NCI-H1694 (cell line): ENCODE data around the gene CCBE1.

Source experiments
- DNase-seq: peaks from one replicate; lab custom pipeline; 2025; lab: John Stamatoyannopoulos, UW

The CCBE1 gene

GRCh38 chr18:59393381-59393780 is 303.8 kb downstream of the CCBE1 start:
- DNase-seq, result no peak

- DNase-seq, result no peak
These were observed 308.4 kb downstream of the CCBE1 start for GRCh38 chr18:59388817-59389216.

GRCh38 chr18:59387687-59388565 is 309.3 kb downstream of the CCBE1 start:
- no peak for DNase-seq

DNA sequence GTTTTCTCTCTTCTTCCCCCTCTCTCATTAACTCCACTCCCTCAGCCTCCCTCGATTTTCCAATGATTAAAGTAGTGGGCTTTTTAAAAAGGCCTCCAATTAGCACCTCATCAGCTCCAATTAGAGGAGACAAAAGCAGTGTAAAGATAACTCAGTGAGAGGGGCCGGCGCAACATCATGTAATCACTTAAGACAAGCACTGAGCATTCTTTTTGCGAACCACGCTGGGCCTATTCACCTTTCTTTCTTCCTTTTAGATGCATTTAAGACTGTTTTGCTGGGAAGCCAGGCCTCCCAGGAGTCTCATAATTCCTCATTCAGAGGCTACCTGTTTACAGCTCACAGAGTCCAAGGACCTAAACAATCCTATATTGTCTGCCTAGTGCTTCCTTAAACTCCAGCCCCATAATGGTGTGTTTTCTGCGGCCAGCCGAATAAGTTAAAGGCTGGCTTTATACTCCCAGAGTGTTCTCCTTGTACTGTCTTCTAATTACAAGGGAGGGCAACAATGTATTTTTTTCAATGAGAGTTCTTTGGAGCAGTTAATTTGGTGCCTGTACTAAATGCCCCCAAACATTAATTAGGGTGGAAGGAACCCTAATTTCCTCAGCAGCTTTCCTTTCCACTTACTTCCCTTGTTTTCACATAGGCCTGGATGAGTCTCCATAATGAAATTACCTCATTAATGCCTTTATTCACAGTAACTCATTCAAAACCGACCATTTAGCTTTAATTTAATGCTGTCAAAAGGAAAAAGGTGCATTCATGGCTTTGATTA is 310.1 kb downstream of the CCBE1 start:
- DNase-seq, result no peak

DNA sequence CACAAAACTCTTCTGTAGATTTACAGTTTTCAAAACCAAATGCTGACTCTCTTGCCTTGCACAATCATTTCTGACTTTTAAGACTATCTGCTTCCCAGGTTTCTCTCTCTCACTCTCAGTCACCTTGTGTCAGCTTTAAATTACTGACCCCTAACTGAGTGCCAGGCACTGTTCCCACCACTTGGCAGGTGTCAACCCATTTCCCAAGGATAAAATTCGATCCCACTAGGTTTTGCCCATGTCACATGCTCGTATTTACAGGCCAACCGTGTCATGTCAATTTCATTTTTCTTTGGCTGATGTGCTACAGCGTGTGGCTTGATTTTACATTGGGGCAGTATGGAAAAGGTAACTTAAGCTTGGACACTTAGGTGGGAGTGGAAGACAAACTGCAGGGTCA is 312.0 kb downstream of the CCBE1 start:
- DNase-seq, result no peak

GRCh38 chr18:59383851-59384250 is 313.4 kb downstream of the CCBE1 start:
- DNase-seq, result peak; percentile 57

DNA sequence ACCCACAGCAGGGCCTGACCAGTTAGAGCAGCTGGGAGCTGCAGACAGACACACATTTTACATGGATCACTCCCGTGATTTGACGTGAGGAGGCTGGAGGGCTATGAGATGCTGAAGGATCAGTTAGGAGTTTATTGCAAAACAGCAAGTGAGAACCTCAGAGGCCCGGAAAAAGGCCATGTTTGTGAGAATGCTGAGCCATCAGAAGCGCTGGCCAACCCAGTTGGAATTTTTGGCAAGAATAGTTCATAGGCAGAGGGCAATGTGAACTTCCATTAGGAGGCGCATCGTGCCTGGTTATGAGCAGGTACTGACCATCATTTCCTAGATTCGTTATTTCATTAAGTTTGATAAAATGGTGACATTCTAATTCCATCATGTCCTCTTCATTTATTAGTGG is 314.8 kb downstream of the CCBE1 start:
- DNase-seq, result no peak

DNA sequence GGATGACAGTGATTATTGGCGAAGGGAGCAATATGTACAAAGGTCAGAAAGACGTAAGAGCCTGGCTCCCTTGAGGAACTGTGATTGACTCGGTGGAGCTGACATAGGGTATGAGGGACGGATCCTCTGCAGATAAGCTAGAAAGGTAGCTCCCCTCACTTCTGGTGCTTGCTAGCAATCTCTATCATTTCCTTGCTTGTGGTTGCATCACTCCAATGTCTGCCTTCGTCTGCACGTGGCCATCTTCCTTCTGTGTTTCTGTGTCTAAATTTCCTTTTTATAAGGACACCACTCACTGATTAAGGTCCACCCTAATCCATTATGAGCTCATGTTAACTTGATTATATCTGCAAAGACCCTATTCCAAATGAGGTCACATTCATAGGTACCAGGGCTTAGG is 315.3 kb downstream of the CCBE1 start:
- DNase-seq, result no peak
